Stimulated activated CD4-positive, alpha-beta T cell treated with anti-CD3 and anti-CD28 coated beads, TNF-alpha, amount 100 ng/mL, for 48 hours (primary cell): ENCODE data around the gene WFIKKN1.

Experiments used
- DNase-seq, 3 donors: peaks; one replicate each; pipeline ENCODE4 v3.0.0-alpha.2; 2020; ENCODE audit warnings: low read depth in 3 of 3

The WFIKKN1 gene

DNA sequence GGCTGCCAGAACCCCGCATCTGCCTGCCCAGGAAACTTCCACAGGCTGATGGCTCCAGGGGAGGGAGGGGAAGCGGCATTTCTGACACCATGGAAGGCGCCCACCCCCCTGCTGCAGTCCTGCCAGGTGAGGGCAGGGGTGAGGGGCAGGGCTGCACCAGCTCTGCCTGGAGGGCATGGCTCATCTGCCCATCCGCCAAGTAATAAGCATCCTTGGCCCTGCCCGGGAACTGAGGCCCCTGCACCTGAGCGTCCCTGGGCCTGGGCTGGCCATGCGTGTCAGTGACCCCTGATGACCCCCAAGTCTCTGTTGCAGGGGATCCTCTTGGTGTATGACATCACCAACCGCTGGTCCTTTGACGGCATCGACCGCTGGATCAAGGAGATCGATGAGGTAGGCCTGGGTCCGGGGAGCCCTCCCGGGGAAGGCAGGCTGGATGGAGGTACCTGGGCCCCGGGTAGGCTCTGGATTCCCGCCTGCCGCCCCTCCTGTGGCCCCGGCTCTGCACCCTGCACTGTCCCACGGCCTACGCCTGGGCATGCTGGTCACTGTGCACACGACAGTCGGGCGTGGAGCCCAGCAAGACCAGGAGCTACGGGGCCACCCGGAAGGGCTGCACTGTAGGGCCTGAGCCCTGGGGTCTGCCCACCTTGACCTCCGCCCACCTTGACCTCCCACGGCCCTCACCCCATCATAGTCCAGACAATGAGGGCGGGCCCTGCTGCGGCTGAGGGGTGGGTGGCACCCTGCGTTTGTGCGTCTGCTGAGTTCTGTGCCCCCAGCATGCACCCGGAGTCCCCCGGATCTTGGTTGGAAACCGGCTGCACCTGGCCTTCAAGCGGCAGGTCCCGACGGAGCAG lies 5.4 kb upstream of the WFIKKN1 start:
- no peak for DNase-seq

DNA sequence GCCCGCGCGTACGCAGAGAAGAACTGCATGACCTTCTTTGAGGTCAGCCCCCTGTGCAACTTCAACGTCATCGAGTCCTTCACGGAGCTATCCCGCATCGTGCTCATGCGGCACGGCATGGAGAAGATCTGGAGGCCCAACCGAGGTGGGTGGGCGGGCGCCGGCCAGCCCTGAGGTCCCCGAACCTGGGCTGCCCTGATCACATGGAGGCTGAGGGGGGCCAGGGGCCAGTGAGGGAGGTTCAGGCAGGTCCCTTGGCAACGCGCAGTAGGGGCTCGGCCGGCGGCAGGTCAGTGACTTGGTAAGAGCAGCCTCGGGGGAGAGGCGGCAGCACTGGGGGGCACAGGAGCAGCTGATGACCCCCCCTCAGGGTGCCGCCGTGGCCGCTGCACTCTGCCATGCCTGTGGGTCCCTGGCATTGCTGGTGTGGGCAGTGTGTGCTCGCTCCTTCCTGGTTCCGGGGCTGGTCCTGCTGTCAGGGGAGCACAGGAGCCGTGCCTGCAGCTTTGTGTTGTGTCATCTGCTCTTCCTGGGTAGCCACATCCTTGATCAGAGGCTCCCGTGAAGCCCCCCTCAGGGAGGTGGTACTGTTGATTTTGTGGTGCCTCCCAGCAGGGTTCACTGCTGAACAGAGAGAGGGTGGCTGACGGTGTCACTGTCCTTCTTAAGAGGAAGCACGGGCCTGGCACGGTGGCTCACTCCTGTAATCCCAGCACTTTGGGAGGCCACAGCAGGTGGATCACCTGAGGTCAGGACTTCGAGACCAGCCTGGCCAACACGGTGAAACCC lies 4.6 kb upstream of the WFIKKN1 start:
- no peak for DNase-seq

GRCh38 chr16:626787-627453 lies 3.9 kb upstream of the WFIKKN1 start:
- no peak for DNase-seq

DNA sequence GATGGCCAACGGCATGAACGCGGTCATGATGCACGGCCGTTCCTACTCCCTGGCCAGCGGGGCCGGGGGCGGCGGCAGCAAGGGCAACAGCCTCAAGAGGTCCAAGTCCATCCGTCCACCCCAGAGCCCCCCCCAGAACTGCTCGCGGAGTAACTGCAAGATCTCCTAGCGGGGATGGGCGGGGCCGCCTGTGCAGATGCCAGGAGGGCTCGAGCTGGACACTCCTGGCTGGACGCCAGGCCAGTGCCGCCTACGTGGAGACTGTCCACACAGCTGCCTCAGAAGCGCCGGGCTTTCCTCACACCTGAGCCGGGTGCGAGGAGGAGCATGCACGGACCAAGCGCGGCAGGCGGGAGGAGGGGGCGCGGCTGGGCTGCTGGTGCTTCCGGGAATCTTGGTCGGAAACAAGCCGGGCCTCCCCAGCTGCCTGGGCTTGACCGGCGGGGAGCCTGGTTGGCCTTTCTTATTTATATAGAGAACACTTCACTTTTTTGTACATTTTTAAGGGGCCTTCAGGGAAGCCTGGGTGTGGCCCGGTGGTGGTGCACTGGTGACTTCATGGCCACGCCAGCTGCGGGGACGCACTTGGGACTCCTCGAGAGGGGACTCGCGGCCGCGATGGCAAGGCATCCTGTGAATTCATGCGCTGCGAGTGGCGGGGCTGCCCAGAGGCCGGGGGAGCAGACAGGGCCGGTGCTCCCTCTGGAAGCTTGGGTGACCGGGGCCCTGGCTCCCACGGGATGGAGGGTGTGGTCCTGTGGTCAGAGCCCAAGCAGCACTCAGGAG lies 3.1 kb upstream of the WFIKKN1 start:
- no peak for DNase-seq

DNA sequence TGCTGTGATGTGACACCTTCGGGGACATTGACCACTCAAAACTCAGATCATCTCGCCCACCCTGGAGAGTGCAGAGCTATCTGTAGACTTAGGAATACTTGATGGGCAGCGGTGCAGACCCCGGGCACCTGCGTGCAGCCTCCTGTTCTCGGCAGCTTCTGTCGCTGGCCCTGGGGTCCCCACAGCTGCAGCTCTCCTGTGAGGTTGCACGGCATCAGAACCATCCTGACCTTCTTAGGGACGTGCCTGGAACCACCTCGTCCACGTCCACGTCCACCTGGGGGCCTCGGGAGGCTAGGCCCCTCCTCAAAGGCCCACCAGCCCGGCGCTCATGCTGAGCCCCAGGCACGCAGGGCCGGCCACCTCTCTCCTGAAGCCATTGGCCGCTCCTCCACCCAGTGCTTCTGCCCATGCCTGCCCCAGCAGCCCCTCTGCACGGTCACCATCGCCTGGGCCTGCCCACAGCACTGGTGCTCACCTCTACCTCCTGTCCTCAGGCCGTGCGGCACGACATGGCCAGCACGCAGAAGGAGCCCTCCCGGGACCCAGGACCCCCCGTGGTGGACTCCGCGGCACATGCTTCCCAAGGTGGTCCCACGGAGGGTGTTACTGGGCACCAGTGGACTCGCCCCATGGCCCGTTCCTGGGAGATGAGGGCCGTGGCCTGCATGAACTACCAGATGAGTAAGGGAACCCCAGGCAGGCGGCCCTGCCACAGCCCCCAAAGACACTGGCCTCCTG lies 2.3 kb upstream of the WFIKKN1 start:
- no peak for DNase-seq

- no peak for DNase-seq
Observed at GRCh38 chr16:629185-629832, 1.5 kb upstream of the WFIKKN1 start.

DNA sequence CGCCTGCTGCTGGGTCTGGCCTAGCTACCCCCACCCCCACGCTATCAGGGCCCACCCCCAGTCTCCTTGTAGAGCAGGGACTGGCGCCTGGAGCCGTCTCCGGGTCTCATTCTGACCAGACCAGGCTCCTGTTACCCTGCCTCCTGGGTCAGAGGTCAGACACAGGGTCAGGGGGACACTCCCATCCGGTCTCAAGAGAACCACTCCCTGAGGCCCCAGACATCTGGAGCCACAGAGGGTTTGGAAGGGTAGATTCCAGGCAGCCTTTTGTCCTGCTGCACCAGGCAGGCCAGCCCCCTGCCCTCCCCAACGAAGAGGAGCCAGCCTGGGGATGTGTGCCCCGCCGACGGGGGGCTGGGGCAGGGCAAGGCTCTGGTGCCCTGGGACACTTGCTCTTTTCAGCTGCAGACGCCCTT lies 944 bp upstream of the WFIKKN1 start:
- no peak for DNase-seq

GRCh38 chr16:630249-630814 lies 453 bp upstream of the WFIKKN1 start:
- DNase-seq: no peak

DNA sequence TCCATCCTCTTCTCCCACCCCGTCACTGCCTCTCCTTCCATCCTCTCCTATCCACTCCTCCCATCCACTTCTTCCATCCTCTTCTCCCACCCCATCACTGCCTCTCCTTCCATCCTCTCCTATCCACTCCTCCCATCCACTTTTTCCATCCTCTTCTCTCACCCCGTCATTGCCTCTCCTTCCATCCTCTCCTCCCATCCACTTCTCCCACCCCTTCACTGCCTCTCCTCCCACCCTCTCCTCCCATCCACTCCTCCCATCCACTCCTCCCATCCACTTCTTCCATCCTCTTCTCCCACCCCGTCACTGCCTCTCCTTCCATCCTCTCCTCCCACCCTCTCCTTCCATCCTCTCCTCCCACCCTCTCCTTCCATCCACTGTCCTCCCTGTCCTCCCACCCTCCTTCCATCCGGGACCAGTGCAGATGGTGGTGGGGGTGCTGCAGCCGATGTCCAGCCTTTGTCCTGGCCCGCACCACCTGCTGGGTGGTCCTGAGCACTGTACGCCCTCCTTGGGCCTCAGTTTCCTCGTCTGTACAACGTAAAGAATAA lies 1.1 kb downstream of the WFIKKN1 start:
- no peak for DNase-seq

- no peak for DNase-seq
Observed at GRCh38 chr16:632486-633335, 1.9 kb downstream of the WFIKKN1 start.

DNA sequence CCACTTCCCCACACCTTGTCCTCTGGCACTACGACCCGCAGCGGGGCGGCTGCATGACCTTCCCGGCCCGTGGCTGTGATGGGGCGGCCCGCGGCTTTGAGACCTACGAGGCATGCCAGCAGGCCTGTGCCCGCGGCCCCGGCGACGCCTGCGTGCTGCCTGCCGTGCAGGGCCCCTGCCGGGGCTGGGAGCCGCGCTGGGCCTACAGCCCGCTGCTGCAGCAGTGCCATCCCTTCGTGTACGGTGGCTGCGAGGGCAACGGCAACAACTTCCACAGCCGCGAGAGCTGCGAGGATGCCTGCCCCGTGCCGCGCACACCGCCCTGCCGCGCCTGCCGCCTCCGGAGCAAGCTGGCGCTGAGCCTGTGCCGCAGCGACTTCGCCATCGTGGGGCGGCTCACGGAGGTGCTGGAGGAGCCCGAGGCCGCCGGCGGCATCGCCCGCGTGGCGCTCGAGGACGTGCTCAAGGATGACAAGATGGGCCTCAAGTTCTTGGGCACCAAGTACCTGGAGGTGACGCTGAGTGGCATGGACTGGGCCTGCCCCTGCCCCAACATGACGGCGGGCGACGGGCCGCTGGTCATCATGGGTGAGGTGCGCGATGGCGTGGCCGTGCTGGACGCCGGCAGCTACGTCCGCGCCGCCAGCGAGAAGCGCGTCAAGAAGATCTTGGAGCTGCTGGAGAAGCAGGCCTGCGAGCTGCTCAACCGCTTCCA lies 2.7 kb downstream of the WFIKKN1 start:
- DNase-seq: no peak

- no peak for DNase-seq
Observed at GRCh38 chr16:634051-634670, 3.4 kb downstream of the WFIKKN1 start.

GRCh38 chr16:634996-635395 lies 4.2 kb downstream of the WFIKKN1 start:
- DNase-seq: no peak

GRCh38 chr16:635573-636205 lies 4.9 kb downstream of the WFIKKN1 start:
- DNase-seq: no peak

- DNase-seq: peak; percentile 87 to 91 (median 88)
Observed at GRCh38 chr16:636206-637080, 5.7 kb downstream of the WFIKKN1 start, which contains the start of gene METTL26. TSS of gene METTL26 (minus strand) at chr16:636305. CDS start at chr16:636290, 15 bp downstream.
